ENCODE results near the gene PARP15. TPM values are rescaled to one million over a fixed set of nuclear protein-coding genes. Genes with fewer than 3 reads are reported as not detected.

The PARP15 gene
- total RNA-seq, 4 donors from 2014 or later, result 1.2 to 10.3 (median 4.2) TPM

- TF ChIP-seq POLR2A (IDR thresholded peaks at IDR 0.05), result no peak
- no peak for TF ChIP-seq EP300 (IDR thresholded peaks at IDR 0.05; ENCODE audit: low read depth)
- no peak for TF ChIP-seq POLR2AphosphoS5 (IDR thresholded peaks at IDR 0.05)
- no peak for TF ChIP-seq CTCF (IDR thresholded peaks at IDR 0.05)
- intact Hi-C loops (cut with DNase I; ENCODE audit: low total_unique reads) (no loop called here), in situ Hi-C loops (cut with MboI; ENCODE audit: low pct_ligation_motif_present in 1 of 4, low pct_unique_long_range_greater_than_20kb in 1 of 4, low sequenced_read_pairs in 3 of 4) (no loop called here)
- H3K9me3 ChIP-seq, result peaks cover 14 to 15% of the 10 kb centered on the region in 2 donors
- H3K27me3 ChIP-seq, result no peaks in the 10 kb centered on the region
- H3K27ac ChIP-seq, result no peak overlapping the region
- no peak for DNase-seq
- WGBS, 2 donors (ENCODE audit: low coverage in 1 of 2), result 83 to 95% methylated on average over 3 of the region's 3 CpGs
- H3K4me3 ChIP-seq, result no peak overlapping the region
- H3K36me3 ChIP-seq, result peaks cover 0 to 11% (median 3%) of the 10 kb centered on the region in 4 donors
- peaks cover 0 to 4% (median 2%) of the 10 kb centered on the region in 4 donors for H3K4me1 ChIP-seq
Measured at GRCh38 chr3:122580470-122580869, 3.0 kb downstream of the PARP15 start.

- in situ Hi-C loops (cut with MboI; ENCODE audit: low pct_ligation_motif_present in 1 of 4, low pct_unique_long_range_greater_than_20kb in 1 of 4, low sequenced_read_pairs in 3 of 4), result no loop called here
- peaks cover 0 to 4% (median 2%) of the 10 kb centered on the region in 4 donors for H3K4me1 ChIP-seq
- H3K27me3 ChIP-seq, result no peaks in the 10 kb centered on the region
- 92 to 100% methylated on average over 2 of the region's 2 CpGs for WGBS, 2 donors (ENCODE audit: low coverage in 1 of 2)
- no peak overlapping the region for H3K27ac ChIP-seq
- no peak for DNase-seq
- H3K36me3 ChIP-seq, result peaks cover 0 to 11% (median 3%) of the 10 kb centered on the region in 4 donors
- intact Hi-C loops (cut with DNase I; ENCODE audit: low total_unique reads), result no loop called here
- TF ChIP-seq CTCF (IDR thresholded peaks at IDR 0.05) (no peak), POLR2AphosphoS5 (IDR thresholded peaks at IDR 0.05) (no peak), POLR2A (IDR thresholded peaks at IDR 0.05) (no peak), EP300 (IDR thresholded peaks at IDR 0.05; ENCODE audit: low read depth) (no peak)
- H3K9me3 ChIP-seq, result peaks cover 14 to 15% of the 10 kb centered on the region in 2 donors
- no peak overlapping the region for H3K4me3 ChIP-seq
Measured at GRCh38 chr3:122581622-122582021, 4.2 kb downstream of the PARP15 start.

DNA sequence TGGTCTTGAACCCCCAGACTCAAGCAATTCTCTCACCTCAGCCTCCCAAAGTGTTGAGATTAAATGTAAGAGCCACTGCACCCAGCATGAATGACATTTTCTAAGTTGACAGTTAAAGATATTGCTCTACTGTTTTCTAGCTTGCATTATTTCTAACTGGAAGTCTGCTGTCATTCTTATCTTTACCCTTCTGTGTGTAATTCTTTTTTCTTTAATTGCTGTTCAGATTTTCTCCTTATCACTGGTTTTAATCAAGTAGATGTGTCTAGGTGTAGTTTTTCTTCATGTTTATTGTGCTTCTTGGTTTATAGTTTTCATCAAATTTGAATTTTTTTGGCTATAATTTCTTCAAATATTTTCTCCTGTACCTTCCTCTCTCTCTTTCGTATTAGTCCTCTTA lies 4.9 kb downstream of the PARP15 start:
- Histone ChIP-seq H3K9me3 (peaks cover 14 to 15% of the 10 kb centered on the region in 2 donors), H3K27me3 (no peaks in the 10 kb centered on the region), H3K4me1 (peaks cover 0 to 2% (median under 1%) of the 10 kb centered on the region in 4 donors), H3K27ac (no peak overlapping the region), H3K36me3 (peaks cover 0 to 11% (median 3%) of the 10 kb centered on the region in 4 donors), H3K4me3 (no peak overlapping the region)
- in situ Hi-C loops (cut with MboI; ENCODE audit: low pct_ligation_motif_present in 1 of 4, low pct_unique_long_range_greater_than_20kb in 1 of 4, low sequenced_read_pairs in 3 of 4) (no loop called here), intact Hi-C loops (cut with DNase I; ENCODE audit: low total_unique reads) (no loop called here)
- TF ChIP-seq POLR2A (IDR thresholded peaks at IDR 0.05) (no peak), EP300 (IDR thresholded peaks at IDR 0.05; ENCODE audit: low read depth) (no peak), POLR2AphosphoS5 (IDR thresholded peaks at IDR 0.05) (no peak), CTCF (IDR thresholded peaks at IDR 0.05) (no peak)
- WGBS, 2 donors (ENCODE audit: low coverage in 1 of 2), result 91 to 100% methylated on average over 1 of the region's 1 CpG
- no peak for DNase-seq

DNA sequence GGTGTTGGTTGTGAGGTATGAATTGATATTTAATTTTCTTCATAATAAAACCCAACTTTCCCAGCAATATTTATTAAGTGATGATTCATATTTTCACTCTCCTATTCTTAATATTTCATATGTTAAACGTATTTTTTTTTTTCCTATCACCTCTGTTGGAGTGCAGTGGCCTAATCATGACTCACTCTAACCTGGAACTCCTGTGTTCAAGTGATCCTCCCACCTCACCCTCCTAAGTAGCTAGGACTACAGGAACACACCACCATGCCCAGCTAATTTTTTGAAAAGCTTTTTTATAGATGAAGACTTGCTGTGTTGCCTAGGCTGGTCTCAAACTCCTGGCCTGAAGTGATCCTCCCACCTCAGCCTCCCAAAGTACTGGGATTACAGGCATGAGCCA lies 8.6 kb downstream of the PARP15 start:
- in situ Hi-C loops (cut with MboI; ENCODE audit: low pct_ligation_motif_present in 1 of 4, low pct_unique_long_range_greater_than_20kb in 1 of 4, low sequenced_read_pairs in 3 of 4), result no loop called here
- no peak for DNase-seq
- no peaks in the 10 kb centered on the region for H3K27me3 ChIP-seq
- no peak overlapping the region for H3K4me3 ChIP-seq
- H3K9me3 ChIP-seq, result peaks cover 14 to 15% of the 10 kb centered on the region in 2 donors
- intact Hi-C loops (cut with DNase I; ENCODE audit: low total_unique reads), result no loop called here
- no peaks in the 10 kb centered on the region for H3K4me1 ChIP-seq
- H3K27ac ChIP-seq, result no peak overlapping the region
- no peak for TF ChIP-seq POLR2A (IDR thresholded peaks at IDR 0.05)
- TF ChIP-seq EP300 (IDR thresholded peaks at IDR 0.05; ENCODE audit: low read depth), result no peak
- no peak for TF ChIP-seq CTCF (IDR thresholded peaks at IDR 0.05)
- 64 to 67% methylated on average over 1 of the region's 1 CpG for WGBS, 2 donors (ENCODE audit: low coverage in 1 of 2)
- peaks cover 0 to 11% (median 3%) of the 10 kb centered on the region in 4 donors for H3K36me3 ChIP-seq

Data from transverse colon (tissue), 4 donors.